Calu3 (cell line): ENCODE data around the gene TMEM270. TPM values are rescaled to one million over a fixed set of nuclear protein-coding genes. Genes with fewer than 3 reads are reported as not detected.

Experiments
- BruUV-seq: library from RNA; stranded (reverse); fragments of 400-500 nt; replicated peaks from 2 replicates; lab custom pipeline; 2021; lab: Mats Ljungman, UMichigan
- CTCF ChIA-PET: fragments of 300-600 bp; sonication (Branson Sonifier 250); formaldehyde crosslinking; loops from one replicate; lab custom pipeline; 2022; ENCODE audit warnings: antibody characterized with exemption; lab: Charles Lee
- DNase-seq: peaks from one replicate; pipeline ENCODE4 v3.0.0; 2022
- H3K27ac Mint-ChIP-seq: one replicate; pipeline ENCODE4 v1.8.0; 2022; ENCODE audit warnings: mixed read lengths; ENCODE audit not compliant: unreplicated experiment
- H3K27me3 Mint-ChIP-seq: one replicate; pipeline ENCODE4 v1.8.0; 2022; ENCODE audit warnings: mixed read lengths; ENCODE audit not compliant: unreplicated experiment
- H3K36me3 Mint-ChIP-seq: one replicate; pipeline ENCODE4 v1.8.0; 2022; ENCODE audit warnings: mild to moderate bottlenecking, moderate library complexity, mixed read lengths; ENCODE audit not compliant: insufficient read depth, unreplicated experiment
- H3K4me1 Mint-ChIP-seq: one replicate; pipeline ENCODE4 v1.8.0; 2022; ENCODE audit warnings: mild to moderate bottlenecking, low read depth, mixed read lengths; ENCODE audit not compliant: unreplicated experiment
- H3K4me3 Mint-ChIP-seq: one replicate; pipeline ENCODE4 v1.8.0; 2022; ENCODE audit warnings: mild to moderate bottlenecking, low read depth, moderate library complexity, mixed read lengths; ENCODE audit not compliant: unreplicated experiment
- H3K9me3 Mint-ChIP-seq: one replicate; pipeline ENCODE4 v1.8.0; 2022; ENCODE audit warnings: low read depth, mixed read lengths; ENCODE audit not compliant: unreplicated experiment
- CTCF ChIP-seq: fragments of 200-600 bp; IDR thresholded peaks from one replicate; pipeline ENCODE4 v1.8.0; 2022; ENCODE audit warnings: antibody characterized with exemption; ENCODE audit not compliant: unreplicated experiment
- intact Hi-C: fragments of 100-400 bp; cut with micrococcal nuclease; formaldehyde crosslinking; loops from one replicate; pipeline ENCODE4 v1.10.0; 2022; ENCODE audit not compliant: unreplicated experiment
- total RNA-seq: library from RNA; stranded (reverse); gene quantifications from 2 replicates; pipeline ENCODE4 v1.2.3, GENCODE V29; 2022

The TMEM270 gene
- total RNA-seq, 1 experiment from 2014 or later, result 0.59 TPM

- Mint-ChIP-seq H3K4me3 (no peak overlapping the region), H3K4me1 (no peaks in the 10 kb centered on the region), H3K27me3 (peaks cover 36% of the 10 kb centered on the region), H3K27ac (no peak overlapping the region), H3K36me3 (no peaks in the 10 kb centered on the region), H3K9me3 (no peaks in the 10 kb centered on the region)
- CTCF ChIA-PET, result interaction anchor here (0.7 kb wide), 2 partner anchors 10 to 16 kb away, joined by 3 to 4 read pairs; no protein-coding TSS in a partner anchor
- intact Hi-C loops, result no loop called here
- no TSS peak for BruUV-seq
- TF ChIP-seq CTCF, result no peak
- no peak for DNase-seq
Observed at GRCh38 chr7:73903321-73904218, 42.6 kb downstream of the TMEM270 start.

GRCh38 chr7:73904219-73905137, 43.5 kb downstream of the TMEM270 start:
- TF ChIP-seq CTCF, result no peak
- no peak overlapping the region for H3K27ac Mint-ChIP-seq
- no peak overlapping the region for H3K4me3 Mint-ChIP-seq
- intact Hi-C loops, result no loop called here
- no peak for DNase-seq
- no peaks in the 10 kb centered on the region for H3K9me3 Mint-ChIP-seq
- H3K27me3 Mint-ChIP-seq, result peaks cover 40% of the 10 kb centered on the region
- CTCF ChIA-PET, result interaction anchor here (0.7 kb wide), 1 partner anchor 17 kb away, joined by 3 read pairs; no protein-coding TSS in a partner anchor
- no peaks in the 10 kb centered on the region for H3K4me1 Mint-ChIP-seq
- no TSS peak for BruUV-seq
- H3K36me3 Mint-ChIP-seq, result no peaks in the 10 kb centered on the region

GRCh38 chr7:73905360-73905759, 44.4 kb downstream of the TMEM270 start:
- CTCF ChIA-PET, result no interaction called here
- TF ChIP-seq CTCF, result no peak
- H3K9me3 Mint-ChIP-seq, result no peaks in the 10 kb centered on the region
- H3K4me3 Mint-ChIP-seq, result no peak overlapping the region
- BruUV-seq, result no TSS peak
- no peak overlapping the region for H3K27ac Mint-ChIP-seq
- no peaks in the 10 kb centered on the region for H3K4me1 Mint-ChIP-seq
- no peak for DNase-seq
- no peaks in the 10 kb centered on the region for H3K36me3 Mint-ChIP-seq
- H3K27me3 Mint-ChIP-seq, result peaks cover 40% of the 10 kb centered on the region
- intact Hi-C loops, result no loop called here

- Mint-ChIP-seq H3K27ac (no peak overlapping the region), H3K4me1 (no peaks in the 10 kb centered on the region), H3K9me3 (no peaks in the 10 kb centered on the region), H3K27me3 (peaks cover 40% of the 10 kb centered on the region), H3K36me3 (no peaks in the 10 kb centered on the region), H3K4me3 (no peak overlapping the region)
- intact Hi-C loops, result no loop called here
- no peak for DNase-seq
- CTCF ChIA-PET, result no interaction called here
- no TSS peak for BruUV-seq
- no peak for TF ChIP-seq CTCF
Observed at GRCh38 chr7:73906874-73907273, 45.9 kb downstream of the TMEM270 start.
